HEK293 (cell line): Measurements from ENCODE around the gene CDC42BPA.

ENCODE experiments used
- CTCF ChIA-PET: fragments of 350-600 bp; formaldehyde crosslinking; extraction: SDS; loops from one replicate; lab custom pipeline; 2021; ENCODE audit warnings: antibody characterized with exemption; lab: Yijun Ruan, JAX
- POLR2A ChIA-PET: fragments of 300-600 bp; formaldehyde crosslinking; extraction: SDS; loops from one replicate; lab custom pipeline; 2020; ENCODE audit warnings: antibody characterized with exemption, inconsistent platforms; lab: Yijun Ruan, JAX
- H3K27ac ChIP-seq: fragments of 200-500 bp; sonication (Bioruptor generic); 2 replicates; pipeline ENCODE4 v1.5.1; 2014; ENCODE audit warnings: low read depth, low read length, control low read depth, inconsistent platforms; ENCODE audit errors: extremely low read depth
- H3K36me3 ChIP-seq, 2 experiments: fragments of 200-500 bp in 1 of 2; sonication (Bioruptor generic) in 1 of 2; 1 replicate in 1 of 2; 2 replicates in 1 of 2; pipeline ENCODE4 v1.5.1; 2014 to 2017; ENCODE audit warnings: inconsistent platforms in 2 of 2, low read length in 2 of 2; ENCODE audit not compliant: control insufficient read depth in 2 of 2, insufficient read depth in 1 of 2
- H3K4me1 ChIP-seq: fragments of 200-500 bp; sonication (Bioruptor generic); 2 replicates; pipeline ENCODE4 v1.5.1; 2014; ENCODE audit warnings: mild to moderate bottlenecking, low read length, inconsistent platforms; ENCODE audit not compliant: control insufficient read depth, insufficient read depth
- H3K4me3 ChIP-seq: 2 replicates; pipeline ENCODE4 v1.5.1; 2011; ENCODE audit warnings: low read depth, mild to moderate bottlenecking, control low read depth, low read length, moderate library complexity
- H3K9me3 ChIP-seq: fragments of 200-500 bp; sonication (Bioruptor generic); 2 replicates; pipeline ENCODE4 v1.5.1; 2014; ENCODE audit warnings: low read depth, low read length, inconsistent platforms; ENCODE audit not compliant: control insufficient read depth, insufficient read depth
- FEZF1 ChIP-seq: fragments of 450-650 bp; formaldehyde crosslinking; IDR thresholded peaks from 2 replicates; pipeline ENCODE4 v1.5.1; 2016; ENCODE audit warnings: missing biosample characterization, missing genetic modification characterization
- GLI4 ChIP-seq: fragments of 450-650 bp; formaldehyde crosslinking; IDR thresholded peaks from 2 replicates; pipeline ENCODE4 v1.5.1; 2016; ENCODE audit warnings: missing biosample characterization, missing genetic modification characterization
- GLIS1 ChIP-seq: fragments of 450-650 bp; formaldehyde crosslinking; IDR thresholded peaks from 2 replicates; pipeline ENCODE4 v1.5.1; 2016; ENCODE audit warnings: missing biosample characterization, missing genetic modification characterization
- KLF10 ChIP-seq: fragments of 450-650 bp; IDR thresholded peaks from 2 replicates; pipeline ENCODE4 v1.5.1; 2018; ENCODE audit warnings: missing biosample characterization, mild to moderate bottlenecking, missing genetic modification characterization
- MEIS1 ChIP-seq: sonication (generic); formaldehyde crosslinking; IDR thresholded peaks from 2 replicates; pipeline ENCODE4 v1.8.1; 2022; ENCODE audit warnings: missing genetic modification reagents, mild to moderate bottlenecking, borderline replicate concordance
- OSR2 ChIP-seq: fragments of 450-650 bp; formaldehyde crosslinking; IDR thresholded peaks from 2 replicates; pipeline ENCODE4 v1.5.1; 2016; ENCODE audit warnings: missing biosample characterization, missing genetic modification characterization
- SETDB1 ChIP-seq: IDR thresholded peaks from one replicate; pipeline ENCODE4 v1.6.1; 2017; ENCODE audit warnings: mild to moderate bottlenecking, low read length, moderate library complexity, mixed read lengths; ENCODE audit not compliant: insufficient read length
- WT1 ChIP-seq: fragments of 450-650 bp; formaldehyde crosslinking; IDR thresholded peaks from 2 replicates; pipeline ENCODE4 v1.5.1; 2016; ENCODE audit warnings: missing biosample characterization, missing genetic modification characterization
- ZBTB48 ChIP-seq: fragments of 450-650 bp; formaldehyde crosslinking; IDR thresholded peaks from 2 replicates; pipeline ENCODE4 v1.5.1; 2016; ENCODE audit warnings: missing biosample characterization, missing genetic modification characterization
- ZBTB7A ChIP-seq: fragments of 450-650 bp; formaldehyde crosslinking; IDR thresholded peaks from 2 replicates; pipeline ENCODE4 v1.5.1; 2016; ENCODE audit warnings: low read depth, missing biosample characterization, missing genetic modification characterization
- ZFP37 ChIP-seq: fragments of 450-650 bp; formaldehyde crosslinking; IDR thresholded peaks from 2 replicates; pipeline ENCODE4 v1.5.1; 2016; ENCODE audit warnings: missing biosample characterization, missing genetic modification characterization
- ZFP41 ChIP-seq: fragments of 450-650 bp; formaldehyde crosslinking; IDR thresholded peaks from 2 replicates; pipeline ENCODE4 v1.5.1; 2016; ENCODE audit warnings: missing biosample characterization, missing genetic modification characterization, borderline replicate concordance
- ZNF112 ChIP-seq: fragments of 450-650 bp; formaldehyde crosslinking; IDR thresholded peaks from 2 replicates; pipeline ENCODE4 v1.5.0; 2017; ENCODE audit warnings: missing biosample characterization, missing genetic modification characterization
- ZNF133 ChIP-seq: fragments of 450-650 bp; formaldehyde crosslinking; IDR thresholded peaks from 2 replicates; pipeline ENCODE4 v1.5.1; 2016; ENCODE audit warnings: missing biosample characterization, missing genetic modification characterization
- ZNF140 ChIP-seq: fragments of 450-650 bp; formaldehyde crosslinking; IDR thresholded peaks from 2 replicates; pipeline ENCODE4 v1.5.1; 2016; ENCODE audit warnings: missing biosample characterization, missing genetic modification characterization
- ZNF157 ChIP-seq: fragments of 450-650 bp; formaldehyde crosslinking; IDR thresholded peaks from 2 replicates; pipeline ENCODE4 v1.5.1; 2016; ENCODE audit warnings: missing biosample characterization, missing genetic modification characterization
- ZNF169 ChIP-seq: fragments of 450-650 bp; formaldehyde crosslinking; IDR thresholded peaks from 2 replicates; pipeline ENCODE4 v1.5.1; 2016; ENCODE audit warnings: missing biosample characterization, missing genetic modification characterization
- ZNF248 ChIP-seq: fragments of 450-650 bp; formaldehyde crosslinking; IDR thresholded peaks from 2 replicates; pipeline ENCODE4 v1.5.1; 2017; ENCODE audit warnings: missing biosample characterization, missing genetic modification characterization
- ZNF274 ChIP-seq, 2 experiments: fragments of 200-500 bp in 1 of 2; fragments of 450-650 bp in 1 of 2; sonication (Bioruptor generic) in 1 of 2; formaldehyde crosslinking in 1 of 2; IDR thresholded peaks; 2 replicates each; pipeline versions ENCODE4 v1.5.1 to v1.6.1; 2014 to 2016; ENCODE audit warnings: borderline replicate concordance in 1 of 2, inconsistent platforms in 1 of 2, low read length in 1 of 2, missing biosample characterization in 1 of 2, missing genetic modification characterization in 1 of 2
- ZNF324 ChIP-seq: fragments of 450-650 bp; formaldehyde crosslinking; IDR thresholded peaks from 2 replicates; pipeline ENCODE4 v1.5.1; 2016; ENCODE audit warnings: missing biosample characterization, missing genetic modification characterization
- ZNF341 ChIP-seq: fragments of 450-650 bp; formaldehyde crosslinking; IDR thresholded peaks from 2 replicates; pipeline ENCODE4; 2016; ENCODE audit warnings: low read depth, missing biosample characterization, missing genetic modification characterization
- ZNF391 ChIP-seq: fragments of 450-650 bp; formaldehyde crosslinking; IDR thresholded peaks from 2 replicates; pipeline ENCODE4 v1.5.1; 2016; ENCODE audit warnings: low read depth, missing biosample characterization, missing genetic modification characterization, borderline replicate concordance
- ZNF404 ChIP-seq: fragments of 450-650 bp; formaldehyde crosslinking; IDR thresholded peaks from 2 replicates; pipeline ENCODE4 v1.5.1; 2017; ENCODE audit warnings: missing biosample characterization, missing genetic modification characterization
- ZNF423 ChIP-seq: fragments of 450-650 bp; formaldehyde crosslinking; IDR thresholded peaks from 2 replicates; pipeline ENCODE4 v1.5.1; 2016; ENCODE audit warnings: missing biosample characterization, missing genetic modification characterization
- ZNF529 ChIP-seq: fragments of 450-650 bp; formaldehyde crosslinking; IDR thresholded peaks from 2 replicates; pipeline ENCODE4 v1.5.1; 2017; ENCODE audit warnings: missing genetic modification characterization, missing biosample characterization; ENCODE audit not compliant: insufficient replicate concordance
- ZNF544 ChIP-seq: fragments of 450-650 bp; formaldehyde crosslinking; IDR thresholded peaks from 2 replicates; pipeline ENCODE4 v1.5.0; 2017; ENCODE audit warnings: missing biosample characterization, missing genetic modification characterization
- ZNF660 ChIP-seq: fragments of 450-650 bp; IDR thresholded peaks from 2 replicates; pipeline ENCODE4 v1.5.1; 2018; ENCODE audit warnings: missing biosample characterization, mild to moderate bottlenecking, missing genetic modification characterization
- ZNF677 ChIP-seq: fragments of 450-650 bp; IDR thresholded peaks from 2 replicates; pipeline ENCODE4 v1.5.0; 2018; ENCODE audit warnings: missing biosample characterization, mild to moderate bottlenecking, missing genetic modification characterization, moderate library complexity
- ZNF837 ChIP-seq: fragments of 450-650 bp; formaldehyde crosslinking; IDR thresholded peaks from 2 replicates; pipeline ENCODE4 v1.5.1; 2016; ENCODE audit warnings: missing biosample characterization, missing genetic modification characterization
- ZXDB ChIP-seq: fragments of 450-650 bp; formaldehyde crosslinking; IDR thresholded peaks from 2 replicates; pipeline ENCODE4 v1.5.1; 2016; ENCODE audit warnings: missing biosample characterization, missing genetic modification characterization
- TF ChIP-seq, protein P1 (sequence below): fragments of 450-650 bp; formaldehyde crosslinking; IDR thresholded peaks from 2 replicates; pipeline ENCODE4 v1.5.1; 2017; ENCODE audit warnings: missing biosample characterization, mild to moderate bottlenecking, missing genetic modification characterization, moderate library complexity
- TF ChIP-seq, protein P2 (sequence below): fragments of 450-650 bp; formaldehyde crosslinking; IDR thresholded peaks from 2 replicates; pipeline ENCODE4 v1.5.1; 2016; ENCODE audit warnings: missing biosample characterization, missing genetic modification characterization
- TF ChIP-seq, protein P3 (sequence below): fragments of 450-650 bp; formaldehyde crosslinking; IDR thresholded peaks from 2 replicates; pipeline ENCODE4 v1.5.1; 2016; ENCODE audit warnings: missing biosample characterization, missing genetic modification characterization
- TF ChIP-seq, protein P4 (sequence below): fragments of 450-650 bp; formaldehyde crosslinking; IDR thresholded peaks from 2 replicates; pipeline ENCODE4 v1.5.1; 2016; ENCODE audit warnings: missing biosample characterization, missing genetic modification characterization
- TF ChIP-seq, protein P5 (sequence below): fragments of 450-650 bp; formaldehyde crosslinking; IDR thresholded peaks from 2 replicates; pipeline ENCODE4 v1.5.1; 2016; ENCODE audit warnings: missing biosample characterization, missing genetic modification characterization

Gene CDC42BPA

DNA sequence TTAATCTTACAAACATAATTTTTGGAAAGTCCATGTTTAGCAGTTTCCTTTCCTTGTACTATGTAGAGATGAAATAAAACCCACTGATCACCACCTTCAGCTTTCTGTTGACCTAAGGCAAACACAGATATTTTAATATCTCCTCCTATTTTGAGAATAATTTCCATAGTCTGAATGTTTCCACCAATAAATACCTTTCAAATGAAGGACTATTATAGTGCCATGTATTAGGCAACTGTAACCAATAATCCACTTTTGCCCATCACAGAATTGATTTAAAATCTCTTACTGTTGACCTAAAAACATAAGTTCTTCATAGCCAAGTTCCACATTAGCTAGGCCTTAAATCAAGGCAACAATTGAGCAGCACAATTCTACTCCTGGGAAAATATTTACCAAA lies 1.8 kb downstream of the CDC42BPA start:
- CTCF ChIA-PET = no interaction called here
- POLR2A ChIA-PET = interaction anchor here (0.6 to 0.9 kb wide), 3 partner anchors 30 to 53 kb away, joined by 3 read pairs; no protein-coding TSS in a partner anchor

More for the DNA sequence above, 1.8 kb downstream of the CDC42BPA start:
- Histone ChIP-seq H3K36me3 (no peaks in the 10 kb centered on the region), H3K27ac (peak overlapping the region; percentile 18; the same call in 1 of the 2 replicates), H3K4me3 (peak overlapping the region; percentile 65), H3K4me1 (0 out of 2 replicates have a peak, but pooled peaks cover 3% of the 10 kb centered on the region), H3K9me3 (no peaks in the 10 kb centered on the region)
- no peak for TF ChIP-seq ZNF341 (tag by site-specific recombination)
- TF ChIP-seq WT1 (tag by site-specific recombination) = peak; percentile 8; the same call in 1 of the 2 replicates
- no peak for TF ChIP-seq ZNF391
- no peak for TF ChIP-seq ZNF112 (tag by site-specific recombination)
- no peak for TF ChIP-seq ZNF677
- TF ChIP-seq ZBTB48 (tag by site-specific recombination) = no peak
- TF ChIP-seq ZNF169 (tag by site-specific recombination) = no peak
- no peak for TF ChIP-seq ZNF248 (tag by site-specific recombination)
- TF ChIP-seq, protein P1, sequence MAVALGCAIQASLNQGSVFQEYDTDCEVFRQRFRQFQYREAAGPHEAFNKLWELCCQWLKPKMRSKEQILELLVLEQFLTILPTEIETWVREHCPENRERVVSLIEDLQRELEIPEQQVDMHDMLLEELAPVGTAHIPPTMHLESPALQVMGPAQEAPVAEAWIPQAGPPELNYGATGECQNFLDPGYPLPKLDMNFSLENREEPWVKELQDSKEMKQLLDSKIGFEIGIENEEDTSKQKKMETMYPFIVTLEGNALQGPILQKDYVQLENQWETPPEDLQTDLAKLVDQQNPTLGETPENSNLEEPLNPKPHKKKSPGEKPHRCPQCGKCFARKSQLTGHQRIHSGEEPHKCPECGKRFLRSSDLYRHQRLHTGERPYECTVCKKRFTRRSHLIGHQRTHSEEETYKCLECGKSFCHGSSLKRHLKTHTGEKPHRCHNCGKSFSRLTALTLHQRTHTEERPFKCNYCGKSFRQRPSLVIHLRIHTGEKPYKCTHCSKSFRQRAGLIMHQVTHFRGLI (tag by site-specific recombination) = no peak
- TF ChIP-seq ZFP41 = no peak
- no peak for TF ChIP-seq ZNF544 (tag by site-specific recombination)
- TF ChIP-seq ZNF274 (IDR thresholded peaks at IDR 0.05; ENCODE audit: low read length) = no peak
- TF ChIP-seq ZNF274 (tag by site-specific recombination; IDR thresholded peaks at IDR 0.05; ENCODE audit: borderline replicate concordance) = no peak
- no peak for TF ChIP-seq OSR2 (tag by site-specific recombination)
- peak; percentile 21; the same call in 1 of the 2 replicates for TF ChIP-seq ZNF660 (tag by site-specific recombination)
- TF ChIP-seq KLF10 (tag by site-specific recombination) = no peak
- no peak for TF ChIP-seq ZNF423 (tag by site-specific recombination)
- TF ChIP-seq ZFP37 (tag by site-specific recombination) = no peak
- no peak for TF ChIP-seq MEIS1
- TF ChIP-seq ZNF157 (tag by site-specific recombination) = no peak
- TF ChIP-seq ZNF133 (tag by site-specific recombination) = no peak
- TF ChIP-seq ZNF140 = no peak
- no peak for TF ChIP-seq SETDB1
- TF ChIP-seq, protein P2, sequence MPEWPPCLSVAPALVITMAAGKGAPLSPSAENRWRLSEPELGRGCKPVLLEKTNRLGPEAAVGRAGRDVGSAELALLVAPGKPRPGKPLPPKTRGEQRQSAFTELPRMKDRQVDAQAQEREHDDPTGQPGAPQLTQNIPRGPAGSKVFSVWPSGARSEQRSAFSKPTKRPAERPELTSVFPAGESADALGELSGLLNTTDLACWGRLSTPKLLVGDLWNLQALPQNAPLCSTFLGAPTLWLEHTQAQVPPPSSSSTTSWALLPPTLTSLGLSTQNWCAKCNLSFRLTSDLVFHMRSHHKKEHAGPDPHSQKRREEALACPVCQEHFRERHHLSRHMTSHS = no peak
- TF ChIP-seq, protein P3, sequence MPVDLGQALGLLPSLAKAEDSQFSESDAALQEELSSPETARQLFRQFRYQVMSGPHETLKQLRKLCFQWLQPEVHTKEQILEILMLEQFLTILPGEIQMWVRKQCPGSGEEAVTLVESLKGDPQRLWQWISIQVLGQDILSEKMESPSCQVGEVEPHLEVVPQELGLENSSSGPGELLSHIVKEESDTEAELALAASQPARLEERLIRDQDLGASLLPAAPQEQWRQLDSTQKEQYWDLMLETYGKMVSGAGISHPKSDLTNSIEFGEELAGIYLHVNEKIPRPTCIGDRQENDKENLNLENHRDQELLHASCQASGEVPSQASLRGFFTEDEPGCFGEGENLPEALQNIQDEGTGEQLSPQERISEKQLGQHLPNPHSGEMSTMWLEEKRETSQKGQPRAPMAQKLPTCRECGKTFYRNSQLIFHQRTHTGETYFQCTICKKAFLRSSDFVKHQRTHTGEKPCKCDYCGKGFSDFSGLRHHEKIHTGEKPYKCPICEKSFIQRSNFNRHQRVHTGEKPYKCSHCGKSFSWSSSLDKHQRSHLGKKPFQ (tag by site-specific recombination) = no peak
- TF ChIP-seq GLIS1 (tag by site-specific recombination) = no peak
- TF ChIP-seq ZNF324 = 0 out of 2 replicates have a peak, but pooled peaks have one; percentile 14
- TF ChIP-seq, protein P4, sequence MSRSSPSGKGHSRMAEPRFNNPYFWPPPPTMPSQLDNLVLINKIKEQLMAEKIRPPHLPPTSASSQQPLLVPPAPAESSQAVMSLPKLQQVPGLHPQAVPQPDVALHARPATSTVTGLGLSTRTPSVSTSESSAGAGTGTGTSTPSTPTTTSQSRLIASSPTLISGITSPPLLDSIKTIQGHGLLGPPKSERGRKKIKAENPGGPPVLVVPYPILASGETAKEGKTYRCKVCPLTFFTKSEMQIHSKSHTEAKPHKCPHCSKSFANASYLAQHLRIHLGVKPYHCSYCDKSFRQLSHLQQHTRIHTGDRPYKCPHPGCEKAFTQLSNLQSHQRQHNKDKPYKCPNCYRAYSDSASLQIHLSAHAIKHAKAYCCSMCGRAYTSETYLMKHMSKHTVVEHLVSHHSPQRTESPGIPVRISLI (tag by site-specific recombination) = 0 out of 2 replicates have a peak, but pooled peaks have one; percentile 9
- 0 out of 2 replicates have a peak, but pooled peaks have one; percentile 11 for TF ChIP-seq ZXDB
- no peak for TF ChIP-seq ZBTB7A (tag by site-specific recombination)
- no peak for TF ChIP-seq GLI4 (tag by site-specific recombination)
- no peak for TF ChIP-seq ZNF529
- TF ChIP-seq FEZF1 = no peak
- TF ChIP-seq ZNF404 = no peak
- TF ChIP-seq, protein P5, sequence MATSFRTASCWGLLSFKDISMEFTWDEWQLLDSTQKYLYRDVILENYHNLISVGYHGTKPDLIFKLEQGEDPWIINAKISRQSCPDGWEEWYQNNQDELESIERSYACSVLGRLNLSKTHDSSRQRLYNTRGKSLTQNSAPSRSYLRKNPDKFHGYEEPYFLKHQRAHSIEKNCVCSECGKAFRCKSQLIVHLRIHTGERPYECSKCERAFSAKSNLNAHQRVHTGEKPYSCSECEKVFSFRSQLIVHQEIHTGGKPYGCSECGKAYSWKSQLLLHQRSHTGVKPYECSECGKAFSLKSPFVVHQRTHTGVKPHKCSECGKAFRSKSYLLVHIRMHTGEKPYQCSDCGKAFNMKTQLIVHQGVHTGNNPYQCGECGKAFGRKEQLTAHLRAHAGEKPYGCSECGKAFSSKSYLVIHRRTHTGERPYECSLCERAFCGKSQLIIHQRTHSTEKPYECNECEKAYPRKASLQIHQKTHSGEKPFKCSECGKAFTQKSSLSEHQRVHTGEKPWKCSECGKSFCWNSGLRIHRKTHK = no peak
- TF ChIP-seq ZNF837 (tag by site-specific recombination) = no peak
